Smooth muscle cell (in vitro differentiated cells): Measurements from ENCODE around the gene PPP1R12C. TPM values are rescaled to one million over a fixed set of nuclear protein-coding genes. Genes with fewer than 3 reads are reported as not detected.

Experiments used
- DNase-seq: peaks from one replicate; lab custom pipeline; 2025; ENCODE audit not compliant: unreplicated experiment; lab: John Stamatoyannopoulos, UW
- H2AFZ ChIP-seq: fragments of 200-600 bp; sonication (generic); 2 replicates; pipeline ENCODE4 v1.6.0; 2016; ENCODE audit warnings: antibody characterized with exemption, low read depth, mild to moderate bottlenecking
- H3F3A ChIP-seq: fragments of 200-600 bp; sonication (generic); 2 replicates; pipeline ENCODE4 v1.6.0; 2017; ENCODE audit warnings: antibody characterized with exemption, low read depth
- H3K27ac ChIP-seq: fragments of 200-600 bp; sonication (generic); 2 replicates; pipeline ENCODE4 v1.5.1; 2016; ENCODE audit warnings: low read depth, mild to moderate bottlenecking
- H3K27me3 ChIP-seq: fragments of 200-600 bp; sonication (generic); 2 replicates; pipeline ENCODE4 v1.6.1; 2016; ENCODE audit warnings: low read depth, mild to moderate bottlenecking
- H3K36me3 ChIP-seq: fragments of 200-600 bp; sonication (generic); 2 replicates; pipeline ENCODE4 v1.5.1; 2016; ENCODE audit warnings: low read depth
- H3K4me1 ChIP-seq: fragments of 200-600 bp; sonication (generic); 2 replicates; pipeline ENCODE4 v1.5.1; 2016; ENCODE audit warnings: low read depth
- H3K4me2 ChIP-seq: fragments of 200-600 bp; sonication (generic); 2 replicates; pipeline ENCODE4 v1.6.0; 2016; ENCODE audit warnings: mild to moderate bottlenecking
- H3K4me3 ChIP-seq: fragments of 200-600 bp; sonication (generic); 2 replicates; pipeline ENCODE4 v1.5.1; 2016; ENCODE audit warnings: mild to moderate bottlenecking
- H3K79me2 ChIP-seq: fragments of 200-600 bp; sonication (generic); 2 replicates; pipeline ENCODE4 v1.6.0; 2016; ENCODE audit warnings: low read depth, mild to moderate bottlenecking
- H3K9ac ChIP-seq: fragments of 200-600 bp; sonication (generic); 2 replicates; pipeline ENCODE4 v1.6.0; 2016; ENCODE audit warnings: low read depth
- H3K9me3 ChIP-seq: fragments of 200-600 bp; sonication (generic); replicated peaks from 2 replicates; pipeline ENCODE4 v1.5.1; 2016; ENCODE audit warnings: low read depth
- H4K20me1 ChIP-seq: fragments of 200-600 bp; sonication (generic); 2 replicates; pipeline ENCODE4 v1.6.0; 2016; ENCODE audit warnings: low read depth
- CTCF ChIP-seq: fragments of 200-600 bp; sonication (generic); IDR thresholded peaks from 2 replicates; pipeline ENCODE4 v1.5.1; 2017; ENCODE audit warnings: borderline replicate concordance, mild to moderate bottlenecking, antibody characterized with exemption; ENCODE audit not compliant: insufficient read depth, poor library complexity, severe bottlenecking
- WGBS: methylation state at CpG from one replicate; pipeline ENCODE4 v1.1.7; 2016; ENCODE audit warnings: low lambda C conversion rate; 5-methylcytosine and 5-hydroxymethylcytosine counted together
- polyA plus RNA-seq: library from polyadenylated mRNA; unstranded; fragments of >200 nt; fragmentation: Nextera tagmentation; extraction: Ambion mirVana; gene quantifications from 2 replicates; pipeline ENCODE4 v1.2.1, GENCODE V29; 2016
- total RNA-seq: library from RNA; depleted of rRNA; stranded (reverse); fragments of >200 nt; gene quantifications from 2 replicates; pipeline ENCODE4 v1.2.3, GENCODE V29; 2014

PPP1R12C gene
- total and polyA plus RNA-seq, 2 experiments from 2014 or later: 26.1 to 30.5 TPM

GRCh38 chr19:55042688-55043087 is 74.7 kb downstream of the PPP1R12C start:
- Histone ChIP-seq H3K4me2 (no peak overlapping the region), H3K9me3 (no peaks in the 10 kb centered on the region), H3K9ac (no peak overlapping the region), H3K4me3 (no peak overlapping the region), H4K20me1 (peaks cover 10% of the 10 kb centered on the region), H3K27me3 (no peaks in the 10 kb centered on the region), H3F3A (no peaks in the 10 kb centered on the region), H2AFZ (no peak overlapping the region), H3K79me2 (no peaks in the 10 kb centered on the region), H3K36me3 (no peaks in the 10 kb centered on the region), H3K4me1 (no peaks in the 10 kb centered on the region), H3K27ac (no peak overlapping the region)
- WGBS: 72% methylated on average over 11 of the region's 11 CpGs
- no peak for TF ChIP-seq CTCF
- no peak for DNase-seq

- H3F3A ChIP-seq: no peaks in the 10 kb centered on the region
- DNase-seq: no peak
- H3K36me3 ChIP-seq: no peaks in the 10 kb centered on the region
- H3K4me1 ChIP-seq: no peaks in the 10 kb centered on the region
- no peaks in the 10 kb centered on the region for H3K9me3 ChIP-seq
- H3K4me2 ChIP-seq: no peak overlapping the region
- H4K20me1 ChIP-seq: peaks cover 10% of the 10 kb centered on the region
- H3K27ac ChIP-seq: no peak overlapping the region
- no peaks in the 10 kb centered on the region for H3K79me2 ChIP-seq
- TF ChIP-seq CTCF: no peak
- no peak overlapping the region for H3K4me3 ChIP-seq
- no peak overlapping the region for H3K9ac ChIP-seq
- H2AFZ ChIP-seq: no peak overlapping the region
- H3K27me3 ChIP-seq: no peaks in the 10 kb centered on the region
- WGBS: 95% methylated on average over 9 of the region's 9 CpGs
These were observed 75.1 kb downstream of the PPP1R12C start for GRCh38 chr19:55042344-55042678.

GRCh38 chr19:55041627-55042343 is 75.7 kb downstream of the PPP1R12C start:
- H3K4me3 ChIP-seq: no peak overlapping the region
- DNase-seq: no peak

More at GRCh38 chr19:55041627-55042343, 75.7 kb downstream of the PPP1R12C start:
- Histone ChIP-seq H3K36me3 (no peaks in the 10 kb centered on the region), H3F3A (no peaks in the 10 kb centered on the region), H2AFZ (no peak overlapping the region), H3K4me2 (no peak overlapping the region), H3K79me2 (no peaks in the 10 kb centered on the region), H3K4me1 (no peaks in the 10 kb centered on the region), H3K27ac (no peak overlapping the region), H4K20me1 (peaks cover 10% of the 10 kb centered on the region), H3K27me3 (no peaks in the 10 kb centered on the region), H3K9ac (no peak overlapping the region), H3K9me3 (no peaks in the 10 kb centered on the region)
- 94% methylated on average over 30 of the region's 30 CpGs for WGBS
- TF ChIP-seq CTCF: no peak
